Measurements from ENCODE around the gene SLC44A1. TPM values are rescaled to one million over a fixed set of nuclear protein-coding genes. Genes with fewer than 3 reads are reported as not detected.

SLC44A1 gene
- polyA plus RNA-seq, 3 donors: 6.9 to 52.1 (median 46.5) TPM

DNA sequence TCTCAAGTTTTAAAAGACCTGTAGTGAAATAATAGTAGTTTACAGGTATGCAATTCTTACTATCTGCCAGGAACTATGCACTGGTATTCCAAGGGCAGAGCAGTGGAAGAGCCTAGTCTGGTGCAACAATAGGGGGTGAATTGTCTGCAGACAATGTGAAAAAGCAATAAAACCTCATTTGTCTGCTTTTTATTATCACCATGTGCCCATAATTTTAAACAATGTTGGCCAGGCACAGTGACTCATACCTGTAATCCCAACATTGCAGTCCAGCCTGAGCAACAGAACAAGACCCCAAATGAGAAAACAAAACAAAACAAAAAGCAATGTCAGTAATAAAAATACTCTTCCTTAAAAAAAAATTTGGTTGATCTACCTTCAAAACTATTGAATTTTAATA lies 12.2 kb upstream of the SLC44A1 start:
- Histone ChIP-seq H3K79me2 (ENCODE audit: insufficient read depth, low read length) (no peaks in the 10 kb centered on the region), H3K27me3 (ENCODE audit: control insufficient read depth in 2 of 2, insufficient read depth in 2 of 2, low read length in 2 of 2) (no peaks in the 10 kb centered on the region), H3K4me2 (replicated peaks; ENCODE audit: extremely low read depth, low read length, poor library complexity, severe bottlenecking) (no peak overlapping the region), H3K9me3 (replicated peaks in 1 of 2; ENCODE audit: control insufficient read depth in 1 of 2, insufficient read depth in 1 of 2, low read length in 2 of 2) (no peaks in the 10 kb centered on the region), H3K36me3 (replicated peaks in 1 of 2; ENCODE audit: control insufficient read depth in 1 of 2, insufficient read depth in 2 of 2, low read length in 2 of 2) (no peaks in the 10 kb centered on the region), H3K9ac (ENCODE audit: insufficient read depth, low read length, poor library complexity, severe bottlenecking) (no peak overlapping the region), H3K4me3 (replicated peaks in 1 of 3; ENCODE audit: low read depth in 2 of 3, low read length in 3 of 3) (no peak overlapping the region), H3K4me1 (ENCODE audit: control insufficient read depth in 1 of 2, insufficient read depth in 2 of 2, low read length in 2 of 2) (peaks cover 0 to 10% of the 10 kb centered on the region in 2 donors), H4K20me1 (ENCODE audit: insufficient read depth, low read length) (no peaks in the 10 kb centered on the region), H3K27ac (ENCODE audit: low read depth in 1 of 2, low read length in 2 of 2) (no peak overlapping the region), H2AFZ (ENCODE audit: insufficient read depth, low read depth, low read length, poor library complexity, severe bottlenecking) (no peak overlapping the region)
- DNase-seq: no peak
- H3K27me3 Mint-ChIP-seq (ENCODE audit: low read depth in 3 of 3): peaks cover 0 to 2% (median 2%) of the 10 kb centered on the region in 3 donors
- H3K27ac Mint-ChIP-seq: no peak overlapping the region
- H3K4me3 Mint-ChIP-seq: no peak overlapping the region
- no peaks in the 10 kb centered on the region for H3K9me3 Mint-ChIP-seq
- no peaks in the 10 kb centered on the region for H3K36me3 Mint-ChIP-seq
- peaks cover 9% of the 10 kb centered on the region for H3K4me1 Mint-ChIP-seq
- TF ChIP-seq, protein P1, sequence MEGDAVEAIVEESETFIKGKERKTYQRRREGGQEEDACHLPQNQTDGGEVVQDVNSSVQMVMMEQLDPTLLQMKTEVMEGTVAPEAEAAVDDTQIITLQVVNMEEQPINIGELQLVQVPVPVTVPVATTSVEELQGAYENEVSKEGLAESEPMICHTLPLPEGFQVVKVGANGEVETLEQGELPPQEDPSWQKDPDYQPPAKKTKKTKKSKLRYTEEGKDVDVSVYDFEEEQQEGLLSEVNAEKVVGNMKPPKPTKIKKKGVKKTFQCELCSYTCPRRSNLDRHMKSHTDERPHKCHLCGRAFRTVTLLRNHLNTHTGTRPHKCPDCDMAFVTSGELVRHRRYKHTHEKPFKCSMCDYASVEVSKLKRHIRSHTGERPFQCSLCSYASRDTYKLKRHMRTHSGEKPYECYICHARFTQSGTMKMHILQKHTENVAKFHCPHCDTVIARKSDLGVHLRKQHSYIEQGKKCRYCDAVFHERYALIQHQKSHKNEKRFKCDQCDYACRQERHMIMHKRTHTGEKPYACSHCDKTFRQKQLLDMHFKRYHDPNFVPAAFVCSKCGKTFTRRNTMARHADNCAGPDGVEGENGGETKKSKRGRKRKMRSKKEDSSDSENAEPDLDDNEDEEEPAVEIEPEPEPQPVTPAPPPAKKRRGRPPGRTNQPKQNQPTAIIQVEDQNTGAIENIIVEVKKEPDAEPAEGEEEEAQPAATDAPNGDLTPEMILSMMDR (IDR thresholded peaks at IDR 0.05): no peak
- intact Hi-C loops (cut with micrococcal nuclease): no loop called here

DNA sequence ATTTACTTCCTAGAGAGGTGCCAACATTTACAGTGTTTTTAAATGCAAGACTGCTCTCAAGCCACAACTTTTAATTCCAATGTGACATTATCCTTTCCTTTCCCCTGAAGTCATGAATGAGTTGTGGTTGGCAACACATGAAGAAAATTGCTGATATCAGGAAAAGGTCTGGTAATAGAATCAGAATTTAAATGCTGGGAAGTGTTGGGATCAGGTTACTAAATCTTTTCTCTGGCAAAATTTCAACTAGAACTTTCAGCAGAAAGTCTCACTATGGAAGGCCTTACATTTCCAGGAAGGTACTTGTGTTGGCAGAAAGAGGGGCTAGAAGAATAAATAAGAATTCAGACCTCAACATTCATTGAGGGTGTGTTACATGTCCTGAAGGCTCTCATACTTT lies 10.6 kb upstream of the SLC44A1 start:
- H3K9me3 Mint-ChIP-seq: no peaks in the 10 kb centered on the region

More for the DNA sequence above, 10.6 kb upstream of the SLC44A1 start:
- peaks cover 0 to 10% of the 10 kb centered on the region in 2 donors for H3K4me1 ChIP-seq (ENCODE audit: control insufficient read depth in 1 of 2, insufficient read depth in 2 of 2, low read length in 2 of 2)
- intact Hi-C loops (cut with micrococcal nuclease): no loop called here
- TF ChIP-seq, protein P1 (IDR thresholded peaks at IDR 0.05): no peak
- no peaks in the 10 kb centered on the region for H3K27me3 ChIP-seq (ENCODE audit: control insufficient read depth in 2 of 2, insufficient read depth in 2 of 2, low read length in 2 of 2)
- H3K36me3 ChIP-seq (replicated peaks in 1 of 2; ENCODE audit: control insufficient read depth in 1 of 2, insufficient read depth in 2 of 2, low read length in 2 of 2): no peaks in the 10 kb centered on the region
- no peak overlapping the region for H3K27ac Mint-ChIP-seq
- no peaks in the 10 kb centered on the region for H4K20me1 ChIP-seq (ENCODE audit: insufficient read depth, low read length)
- H3K79me2 ChIP-seq (ENCODE audit: insufficient read depth, low read length): no peaks in the 10 kb centered on the region
- H3K4me2 ChIP-seq (replicated peaks; ENCODE audit: extremely low read depth, low read length, poor library complexity, severe bottlenecking): no peak overlapping the region
- H3K9ac ChIP-seq (ENCODE audit: insufficient read depth, low read length, poor library complexity, severe bottlenecking): no peak overlapping the region
- peaks cover 0 to 2% (median 0%) of the 10 kb centered on the region in 3 donors for H3K27me3 Mint-ChIP-seq (ENCODE audit: low read depth in 3 of 3)
- H3K4me3 ChIP-seq (replicated peaks in 1 of 3; ENCODE audit: low read depth in 2 of 3, low read length in 3 of 3): no peak overlapping the region
- DNase-seq: no peak
- no peak overlapping the region for H2AFZ ChIP-seq (ENCODE audit: insufficient read depth, low read depth, low read length, poor library complexity, severe bottlenecking)
- no peak overlapping the region for H3K27ac ChIP-seq (ENCODE audit: low read depth in 1 of 2, low read length in 2 of 2)
- no peak overlapping the region for H3K4me3 Mint-ChIP-seq
- H3K36me3 Mint-ChIP-seq: no peaks in the 10 kb centered on the region
- peaks cover 9% of the 10 kb centered on the region for H3K4me1 Mint-ChIP-seq
- H3K9me3 ChIP-seq (replicated peaks in 1 of 2; ENCODE audit: control insufficient read depth in 1 of 2, insufficient read depth in 1 of 2, low read length in 2 of 2): no peaks in the 10 kb centered on the region
